Epithelial cell of prostate (primary cell): ENCODE data around the gene KLHL29.
A peak's percentile ranks its signal among the peaks of the same experiment; 100 is the strongest.

Source experiments
- DNase-seq: peaks from one replicate; pipeline ENCODE4 v3.0.0-alpha.2; 2011; ENCODE audit warnings: low read depth, low spot score
- H3K27ac ChIP-seq: fragments of 450-650 bp; 2 replicates; pipeline ENCODE4 v1.5.1; 2017; ENCODE audit warnings: mild to moderate bottlenecking

The KLHL29 gene

DNA sequence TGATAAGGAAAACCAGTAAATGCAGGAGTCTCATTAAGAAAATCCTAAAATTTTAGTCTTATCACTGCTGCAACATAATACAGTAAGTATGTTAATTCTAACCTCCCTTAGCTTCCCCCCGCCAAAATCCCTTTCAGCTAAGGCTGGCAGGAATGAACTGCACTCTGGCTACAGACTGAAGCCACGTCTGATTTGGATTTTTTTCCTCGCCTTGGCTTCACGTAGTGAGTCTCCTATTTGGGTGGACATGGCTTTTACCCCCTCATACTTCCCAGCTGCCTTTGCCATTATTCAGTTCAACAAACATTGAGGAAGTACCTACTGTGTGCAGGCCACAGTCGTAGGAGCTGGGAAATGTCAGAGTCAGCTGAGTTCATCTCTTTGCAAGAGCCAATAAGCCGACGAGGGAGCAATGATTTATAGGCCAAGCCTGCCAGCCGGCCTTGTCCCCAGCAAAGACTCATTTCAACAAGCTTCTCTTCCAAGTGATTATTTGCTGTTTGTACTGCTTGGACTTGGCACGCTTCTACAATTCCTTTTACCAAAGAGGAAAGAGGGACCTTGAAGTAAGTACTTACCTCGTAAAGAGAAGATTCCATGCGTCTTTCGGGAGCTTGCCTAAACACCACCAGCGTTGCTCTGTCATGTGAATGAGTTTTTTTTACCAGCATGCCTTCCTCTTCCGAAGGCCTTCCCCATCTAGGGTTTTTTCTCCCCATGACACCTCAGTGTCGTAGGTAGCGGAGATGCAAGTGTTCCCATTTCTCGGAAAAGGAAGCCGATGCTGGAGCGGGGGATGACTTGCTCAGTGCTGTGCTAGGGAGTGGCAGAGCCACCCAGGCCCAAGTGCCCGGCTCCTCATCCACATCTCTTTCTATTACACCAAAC is 138.6 kb downstream of the KLHL29 start:
- DNase-seq: no peak
- peak overlapping the region; percentile 58 for H3K27ac ChIP-seq

DNA sequence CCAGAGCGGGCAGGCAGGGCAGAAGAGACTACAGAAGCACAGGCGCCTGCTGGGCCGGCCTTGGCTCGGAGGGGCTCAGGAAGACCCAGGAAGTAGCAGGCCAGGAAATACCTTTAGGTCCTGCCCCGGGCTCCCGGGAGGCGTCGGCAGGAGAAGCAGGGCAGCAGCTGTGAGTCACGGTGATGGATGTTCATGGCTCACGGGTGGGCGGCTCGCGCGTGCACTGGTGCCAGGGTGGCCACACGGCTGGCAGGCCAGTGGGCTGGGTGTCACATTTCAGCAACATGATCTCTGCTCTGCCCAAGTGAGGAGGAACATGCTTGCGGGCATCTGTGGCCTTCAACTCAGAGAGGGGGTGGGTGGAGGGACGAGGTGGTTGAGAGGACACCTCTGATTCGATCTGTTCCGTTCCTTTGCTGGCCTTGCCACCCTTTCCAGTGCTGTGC is 139.3 kb downstream of the KLHL29 start:
- no peak for DNase-seq
- H3K27ac ChIP-seq: peak overlapping the region; percentile 58

DNA sequence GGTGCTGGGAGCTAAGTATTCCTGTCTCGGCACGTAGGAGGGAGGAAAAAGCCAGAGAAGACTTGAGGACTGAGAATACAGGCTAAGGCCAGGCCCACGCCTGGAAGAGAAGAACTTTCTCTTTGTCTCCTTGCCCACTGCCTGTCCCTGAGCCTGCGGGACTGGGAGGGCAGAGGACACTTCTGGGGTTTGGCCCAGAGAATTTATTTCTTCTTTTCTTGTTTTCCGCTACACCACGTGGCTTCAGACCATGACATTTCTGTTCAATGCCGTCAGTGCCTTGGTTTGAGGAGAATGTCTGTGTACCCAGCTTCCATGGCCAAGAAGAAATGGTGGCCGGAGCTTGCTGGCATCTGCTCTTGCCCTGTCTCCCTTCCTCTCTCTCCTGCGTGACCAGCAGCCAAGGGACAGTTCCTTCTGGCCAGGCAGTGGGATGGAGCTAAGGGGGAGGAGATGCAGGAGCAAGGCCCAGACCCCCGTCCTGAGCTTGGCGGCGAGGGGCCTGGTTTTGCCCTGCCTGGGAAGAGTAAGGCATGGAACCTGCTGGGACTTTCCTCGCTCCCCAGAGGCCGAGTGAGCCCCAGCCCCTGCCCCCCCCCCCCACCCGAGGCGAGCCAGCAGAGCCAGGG is 140.3 kb downstream of the KLHL29 start:
- DNase-seq: no peak
- peak overlapping the region; percentile 58 for H3K27ac ChIP-seq

DNA sequence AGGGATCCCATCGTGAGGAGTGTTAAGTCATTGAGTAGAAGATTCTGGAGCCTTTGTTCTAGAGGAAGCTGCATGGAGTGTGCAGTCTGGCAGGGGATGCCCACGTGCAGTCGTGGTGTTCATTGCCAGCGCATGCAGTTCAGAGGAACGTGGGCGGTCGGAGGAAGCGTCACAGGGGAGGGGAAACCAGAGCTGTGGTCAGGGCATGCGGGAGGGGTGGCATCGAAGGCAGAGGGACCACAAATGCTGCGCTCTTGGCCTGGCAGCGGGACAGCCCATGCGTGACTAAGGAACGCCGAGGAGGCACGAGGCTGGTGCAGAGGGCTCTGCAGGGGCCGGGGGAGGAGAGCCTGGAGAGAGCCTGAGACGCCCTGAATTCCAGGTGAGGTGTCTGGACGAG is 141.1 kb downstream of the KLHL29 start:
- no peak for DNase-seq
- no peak overlapping the region for H3K27ac ChIP-seq

DNA sequence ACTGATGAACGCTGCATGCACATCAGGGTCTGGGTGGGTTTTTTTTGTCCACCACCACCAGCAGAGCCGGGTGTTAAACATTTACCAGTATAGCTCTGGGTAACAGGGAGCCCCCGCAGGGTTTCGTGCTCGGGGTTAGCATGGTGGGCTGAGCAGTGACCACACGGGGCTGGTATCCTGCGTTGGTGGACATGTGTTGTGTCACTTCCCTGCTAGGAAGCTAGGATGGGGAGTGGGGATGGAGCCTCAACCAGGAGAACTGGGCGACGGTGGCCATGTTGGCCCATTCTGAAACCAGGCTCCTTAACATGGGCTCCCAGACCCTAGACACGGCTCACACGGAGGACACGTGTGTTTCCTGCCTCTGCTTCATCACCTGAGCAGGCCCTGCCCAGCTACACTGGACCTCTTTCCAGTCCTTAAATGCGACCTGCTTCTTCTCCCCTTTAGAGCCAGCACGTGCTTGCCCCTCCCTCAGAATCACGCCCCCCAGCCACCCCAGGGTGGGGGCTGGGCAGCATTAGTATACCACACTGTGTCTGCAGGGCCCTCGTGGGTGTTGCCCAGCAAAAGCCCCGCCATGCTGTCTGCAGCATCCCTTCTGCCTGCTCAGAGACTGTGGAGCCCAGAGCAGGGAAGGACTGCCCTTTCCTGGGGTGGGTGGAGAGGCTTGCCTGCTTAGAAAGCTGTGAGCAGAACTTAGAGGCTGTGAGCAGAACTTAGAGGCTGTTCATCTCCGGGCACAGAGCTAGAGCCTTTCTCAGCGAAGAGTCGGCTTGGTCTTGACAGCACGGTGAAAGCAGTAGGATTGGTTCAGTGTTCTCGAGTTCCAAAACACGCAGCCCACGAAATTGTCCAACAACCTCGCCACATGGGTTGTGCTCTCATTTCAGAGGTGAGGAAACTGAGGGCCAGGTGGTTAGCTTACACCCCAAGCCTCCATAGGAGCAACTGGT is 142.1 kb downstream of the KLHL29 start:
- no peak overlapping the region for H3K27ac ChIP-seq
- no peak for DNase-seq

DNA sequence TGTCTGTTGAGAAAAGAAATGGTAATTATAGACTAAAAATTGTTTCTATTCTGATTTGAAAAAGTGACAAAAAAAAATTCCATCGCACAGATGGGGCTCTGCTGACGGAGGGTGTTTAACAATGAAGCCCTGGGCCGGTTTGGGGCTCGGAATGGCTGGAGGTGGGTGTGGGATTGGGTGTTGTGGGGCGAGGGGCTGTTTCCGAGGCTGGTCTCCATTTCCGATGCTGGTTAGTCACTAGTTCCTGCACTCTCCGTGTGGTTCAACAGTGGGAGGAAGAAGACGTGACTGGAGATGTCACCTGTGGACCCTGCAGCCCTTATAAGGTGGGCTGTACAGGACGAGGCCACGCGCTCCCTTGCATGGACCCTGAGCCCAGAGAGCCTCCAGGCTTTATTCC is 143.2 kb downstream of the KLHL29 start:
- H3K27ac ChIP-seq: no peak overlapping the region
- DNase-seq: no peak

DNA sequence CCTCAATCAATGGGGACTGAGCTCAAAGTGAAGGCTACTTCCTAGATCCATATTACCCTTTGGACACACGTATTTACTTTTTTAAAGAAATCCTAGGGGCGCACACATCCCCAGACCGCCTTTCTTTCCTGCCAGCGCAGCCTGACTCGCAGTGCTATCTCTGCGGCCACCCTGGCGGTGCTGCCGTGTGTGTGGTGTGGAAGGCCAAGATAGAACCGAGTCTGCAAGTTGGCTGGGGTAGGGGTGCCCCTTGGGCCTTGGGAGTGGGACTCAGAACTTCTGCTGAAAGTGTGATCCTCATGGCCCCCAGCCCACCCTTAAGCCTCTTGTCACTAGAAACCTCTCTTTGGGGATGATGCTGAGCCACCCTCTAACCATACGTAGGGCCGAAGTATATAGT is 143.7 kb downstream of the KLHL29 start:
- H3K27ac ChIP-seq: no peak overlapping the region
- DNase-seq: no peak

DNA sequence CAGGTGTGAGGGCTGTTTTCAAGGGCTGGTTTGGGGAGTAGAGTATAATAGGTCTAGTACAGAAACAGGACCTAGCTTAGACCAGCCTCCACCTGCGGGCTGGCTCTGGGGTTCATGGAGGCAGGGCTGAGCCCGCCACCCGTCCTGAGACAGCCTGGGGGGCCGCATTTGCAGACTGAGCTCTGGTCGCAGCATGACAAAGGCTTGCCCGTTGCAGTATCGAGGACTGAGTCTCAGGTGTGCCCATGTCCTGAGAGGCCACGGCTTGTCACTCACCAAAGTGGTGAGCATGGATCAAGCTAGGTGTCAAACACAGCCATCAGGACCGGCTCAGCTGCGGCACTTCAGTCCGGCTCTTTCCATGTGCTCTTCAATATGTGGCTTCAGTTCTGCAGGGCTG is 144.7 kb downstream of the KLHL29 start:
- no peak for DNase-seq

DNA sequence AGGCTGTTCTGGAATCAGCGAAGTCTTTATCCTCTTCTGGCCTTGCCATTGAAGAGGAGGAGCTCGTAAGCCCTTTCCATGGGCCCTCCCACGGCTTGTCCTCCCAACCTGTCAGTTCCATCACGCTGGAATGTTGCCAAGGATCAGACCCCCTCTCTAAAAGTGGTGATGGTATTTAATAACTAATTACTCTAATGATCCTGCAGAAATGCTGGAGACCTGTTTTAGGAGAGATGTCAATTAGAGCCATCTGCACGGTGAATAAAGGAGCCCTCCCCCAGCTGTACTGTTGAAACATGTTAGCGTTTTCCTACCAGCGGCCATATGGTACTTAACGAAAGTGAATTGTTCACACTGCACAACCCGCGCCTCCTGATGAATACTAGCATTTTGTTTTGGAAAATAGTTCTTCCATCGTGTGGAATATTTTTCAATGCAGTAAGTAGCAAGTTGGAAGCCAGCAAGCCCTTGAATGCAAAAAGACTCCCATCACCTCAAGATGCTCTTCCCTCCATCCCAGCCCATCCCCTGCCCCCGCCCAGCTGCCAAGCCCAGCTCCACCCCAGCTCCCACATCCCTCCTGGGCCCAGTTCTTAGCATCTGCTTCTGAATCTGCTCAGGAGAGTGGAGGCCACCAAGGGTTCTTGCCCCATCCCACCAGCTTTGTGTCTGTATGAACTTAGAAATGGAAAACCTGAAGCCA is 145.4 kb downstream of the KLHL29 start:
- no peak overlapping the region for H3K27ac ChIP-seq
- no peak for DNase-seq

More for the DNA sequence above, 144.7 kb downstream of the KLHL29 start:
- H3K27ac ChIP-seq: no peak overlapping the region

DNA sequence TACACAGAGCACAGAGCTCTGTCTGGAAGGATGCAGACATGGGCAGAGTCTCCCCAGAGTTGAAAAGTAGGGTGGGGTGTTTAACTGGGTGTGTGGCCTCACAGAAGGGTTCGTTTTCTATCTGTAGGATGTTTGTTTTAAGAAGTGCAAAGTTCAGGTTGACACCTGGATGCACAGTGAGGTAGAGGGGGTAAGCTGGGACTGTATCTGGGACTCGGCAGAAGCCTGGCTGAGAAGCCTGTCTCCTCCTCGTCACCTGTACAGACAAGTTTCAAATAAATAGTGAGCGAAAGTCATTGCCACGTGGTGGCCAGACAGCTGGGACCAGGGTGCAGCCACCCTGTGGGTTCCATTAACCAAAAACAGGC is 145.9 kb downstream of the KLHL29 start:
- no peak for DNase-seq
- no peak overlapping the region for H3K27ac ChIP-seq

DNA sequence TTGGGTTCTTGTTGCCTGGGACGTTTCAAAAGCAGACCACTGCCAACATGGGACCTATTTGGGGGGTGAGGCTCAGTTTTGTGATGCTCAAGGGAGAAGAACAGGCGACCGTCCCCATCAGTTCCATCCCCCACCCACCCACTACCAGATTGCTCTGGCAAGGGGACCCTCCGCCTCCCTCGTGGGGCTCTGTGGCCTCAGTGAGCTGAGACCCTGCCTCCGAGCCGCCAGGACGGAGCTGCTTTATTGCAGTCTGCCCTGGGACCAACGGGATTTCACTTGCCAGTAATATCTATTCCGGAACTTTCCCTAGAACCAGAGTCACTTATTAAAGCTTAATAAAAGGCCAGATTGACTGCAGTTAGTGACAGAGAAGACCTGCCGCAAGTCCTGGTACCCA is 146.3 kb downstream of the KLHL29 start:
- DNase-seq: no peak

DNA sequence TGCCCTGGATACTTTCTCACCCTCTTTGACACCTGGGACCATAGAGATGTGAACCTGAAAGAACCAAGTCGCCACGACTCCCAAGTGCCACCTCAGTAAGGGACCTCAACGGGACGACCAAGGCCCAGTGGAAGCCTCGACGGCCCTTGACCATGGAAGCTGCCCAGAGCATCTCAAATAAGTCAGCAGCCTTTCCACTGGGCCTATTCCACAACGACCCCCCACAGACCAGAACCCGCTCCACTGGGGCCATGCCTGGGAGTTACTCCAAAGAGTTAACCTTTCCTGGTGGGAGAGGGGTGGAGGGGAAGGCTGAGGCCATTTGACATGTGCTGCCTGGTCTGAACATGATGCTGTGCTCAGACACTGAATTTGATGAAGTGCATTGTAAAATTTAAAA is 146.9 kb downstream of the KLHL29 start:
- no peak for DNase-seq
- H3K27ac ChIP-seq: no peak overlapping the region

More for the DNA sequence above, 146.3 kb downstream of the KLHL29 start:
- no peak overlapping the region for H3K27ac ChIP-seq

DNA sequence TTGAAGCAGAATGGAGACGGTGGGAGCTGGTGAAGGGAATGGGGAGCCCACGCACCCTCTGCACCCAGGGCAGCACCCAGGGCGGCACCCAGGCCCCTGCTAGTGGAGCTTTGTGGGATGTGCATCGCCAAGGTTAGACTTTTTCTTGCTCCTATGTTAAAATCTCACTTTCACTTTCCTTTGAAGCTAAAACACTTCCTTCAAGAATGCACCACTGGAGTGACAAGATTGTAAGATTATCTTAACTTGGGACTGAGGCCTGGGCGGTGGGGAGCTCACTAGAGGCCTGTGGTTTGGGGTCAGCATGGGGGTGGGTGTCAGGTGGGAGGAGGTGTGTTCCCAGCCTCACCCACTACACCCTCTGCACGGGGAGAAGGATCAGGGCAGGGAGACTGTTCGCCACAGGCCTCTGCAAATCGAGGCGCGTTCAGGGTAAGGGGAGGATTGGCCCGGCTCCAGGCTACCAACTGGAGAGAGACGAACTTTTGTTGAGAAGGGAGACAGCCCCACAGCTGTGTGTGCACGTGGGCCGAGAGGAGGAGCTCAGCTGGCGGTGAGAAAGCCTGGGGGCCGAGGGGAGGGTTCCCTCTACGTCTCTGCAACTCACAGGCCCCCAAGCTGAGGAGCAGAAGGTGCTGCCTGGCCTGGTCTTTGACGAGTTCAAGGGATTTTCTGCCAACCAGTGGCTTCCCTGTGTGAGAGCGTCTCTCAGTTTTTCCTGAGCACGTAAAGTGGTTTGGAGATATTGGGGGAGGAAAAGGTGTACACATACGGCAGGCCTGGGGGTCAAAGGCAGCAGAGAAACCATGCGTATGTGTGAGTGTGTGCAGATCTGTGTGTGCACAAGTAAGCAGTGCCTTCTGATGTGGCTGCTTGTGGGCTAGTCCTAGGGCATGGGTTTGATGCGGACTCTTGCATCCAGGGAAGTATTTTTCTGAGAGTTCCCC is 147.7 kb downstream of the KLHL29 start:
- no peak overlapping the region for H3K27ac ChIP-seq
- no peak for DNase-seq

DNA sequence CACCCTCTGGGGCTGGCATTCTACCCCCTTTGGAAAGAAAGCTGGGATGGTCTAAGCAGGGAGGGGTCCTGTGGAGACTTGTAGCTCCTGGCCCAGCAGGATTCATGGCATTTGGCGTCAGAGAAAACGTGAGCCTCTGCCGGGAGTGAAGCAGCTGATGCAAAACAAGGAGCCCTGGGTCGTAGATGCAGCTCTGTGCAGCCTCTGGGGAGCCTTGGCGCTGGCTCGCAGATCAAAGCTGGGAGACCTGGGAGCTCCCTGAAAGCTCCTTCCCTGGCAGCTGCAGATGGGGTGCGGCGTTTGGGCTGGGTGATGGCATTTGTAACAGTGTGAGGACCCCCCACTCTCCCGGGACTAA is 148.3 kb downstream of the KLHL29 start:
- no peak for DNase-seq
- no peak overlapping the region for H3K27ac ChIP-seq

DNA sequence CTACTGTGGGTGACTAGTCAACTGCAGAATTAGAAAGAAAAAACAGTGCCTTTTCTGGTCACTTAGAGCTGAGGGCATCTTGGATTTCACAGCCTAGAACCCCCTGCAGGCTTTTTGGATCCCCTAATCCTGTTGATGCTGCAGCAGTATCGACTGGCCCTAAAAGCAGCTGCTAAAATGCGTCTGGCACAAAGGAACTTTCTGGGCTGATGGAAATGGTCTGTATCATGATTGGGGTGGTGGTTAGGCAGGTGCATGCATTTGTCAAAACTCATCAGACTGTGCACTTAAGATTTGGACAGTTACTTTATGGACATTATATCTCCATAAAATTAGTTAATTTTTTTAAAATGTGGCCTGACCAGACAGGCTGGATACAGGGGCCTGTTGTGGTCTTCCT is 149.8 kb downstream of the KLHL29 start:
- H3K27ac ChIP-seq: no peak overlapping the region
- no peak for DNase-seq

DNA sequence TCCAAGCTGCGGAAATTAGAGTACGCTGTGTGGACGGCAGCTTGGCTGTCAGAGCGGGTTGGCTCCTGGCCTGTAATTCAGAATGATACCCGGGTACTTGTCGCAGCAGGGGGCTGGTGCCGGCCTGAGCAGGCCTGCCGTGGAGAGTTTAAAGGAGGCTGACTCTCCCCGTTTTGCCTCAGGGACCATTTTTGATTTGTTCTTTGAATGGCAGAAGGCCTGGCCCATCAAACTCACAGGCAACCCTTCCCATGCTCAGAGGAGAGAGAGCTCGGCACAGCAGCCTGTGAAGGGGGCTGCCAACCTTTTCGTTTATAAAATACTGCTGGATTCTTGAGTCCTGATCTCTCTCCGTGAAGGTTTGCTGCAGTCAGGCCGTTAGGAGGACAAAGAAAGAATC is 151.3 kb downstream of the KLHL29 start:
- H3K27ac ChIP-seq: no peak overlapping the region
- DNase-seq: no peak

DNA sequence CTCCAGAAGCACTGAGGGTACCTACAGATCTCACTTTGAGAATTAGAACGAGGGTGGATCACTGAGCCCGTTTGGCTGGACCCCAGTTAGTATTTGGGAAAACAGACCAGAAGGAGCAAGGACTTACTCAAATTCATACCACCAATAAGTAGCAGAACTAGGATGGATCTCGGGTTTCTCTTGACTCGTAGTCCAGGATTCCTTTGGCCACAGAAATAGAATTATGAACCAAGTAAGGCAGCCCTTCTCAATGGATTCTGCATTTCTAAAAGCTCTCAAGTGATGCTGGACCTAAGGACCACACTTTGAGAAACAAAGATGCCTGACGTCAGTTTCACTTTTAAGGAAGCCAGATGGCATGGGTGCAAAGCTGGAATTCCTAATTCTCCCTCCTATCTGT is 153.0 kb downstream of the KLHL29 start:
- no peak for DNase-seq
- no peak overlapping the region for H3K27ac ChIP-seq

DNA sequence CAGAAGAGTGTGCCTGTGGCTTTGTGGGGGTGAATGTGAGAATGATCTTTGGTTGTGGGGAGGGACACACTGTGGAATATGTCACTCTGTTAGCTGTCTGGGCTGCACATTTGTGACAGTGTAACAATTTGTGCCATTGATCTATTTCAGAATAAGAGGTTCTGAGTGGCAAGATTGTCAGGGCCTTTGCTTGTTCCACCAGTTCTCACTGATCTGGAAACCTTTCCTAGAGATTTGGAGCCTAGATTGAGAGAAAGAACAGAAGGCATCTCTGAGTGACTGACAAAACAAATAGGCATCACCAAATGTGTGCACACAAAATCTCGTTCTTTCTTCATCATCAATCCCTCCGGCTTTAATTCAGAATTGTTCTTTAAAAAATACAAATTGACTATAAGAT is 153.6 kb downstream of the KLHL29 start:
- DNase-seq: no peak
- no peak overlapping the region for H3K27ac ChIP-seq

DNA sequence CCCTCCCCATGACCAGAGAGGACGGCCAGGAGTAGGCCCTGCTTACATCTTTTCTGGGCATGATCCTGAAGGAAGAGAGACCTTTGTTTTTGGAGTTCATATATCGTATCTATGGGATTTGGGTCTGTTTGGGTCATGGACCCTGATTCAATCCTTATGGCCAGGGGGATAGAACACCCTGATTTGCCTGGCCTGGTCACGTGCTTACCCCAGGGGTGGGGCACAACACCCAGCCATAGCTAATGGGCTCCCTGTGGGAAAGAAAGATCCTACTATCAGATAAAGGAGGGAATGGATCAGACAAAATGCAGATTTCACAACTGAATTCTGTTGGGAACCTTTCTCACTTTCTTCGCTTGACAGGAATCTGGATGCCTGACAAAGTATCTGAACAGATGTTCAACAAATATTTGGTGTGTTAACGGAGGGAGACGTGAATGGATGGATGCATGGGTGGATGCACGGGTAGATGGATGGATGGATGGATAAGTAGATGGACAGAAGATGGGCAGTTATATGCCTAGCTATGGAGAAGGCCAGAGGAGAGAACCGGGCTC is 155.9 kb downstream of the KLHL29 start:
- no peak for DNase-seq
- no peak overlapping the region for H3K27ac ChIP-seq
